T-helper 2 cell treated with Interferon-gamma antibody and Interleukin-4, amounts not matched to agents 100 ng/mL and 5 ng/mL, for 36 hours (primary cell): Measurements from ENCODE around the gene PNPLA3. TPM values are rescaled to one million over a fixed set of nuclear protein-coding genes. Genes with fewer than 3 reads are reported as not detected.

Experiments used
- intact Hi-C: fragments of 100-400 bp; cut with micrococcal nuclease; formaldehyde crosslinking; loops from one replicate; pipeline ENCODE4 v1.15.1; 2023
- total RNA-seq: library from RNA; stranded (reverse); gene quantifications from 2 replicates; pipeline ENCODE4 v1.2.3, GENCODE V29; 2022

The PNPLA3 gene, protein sequence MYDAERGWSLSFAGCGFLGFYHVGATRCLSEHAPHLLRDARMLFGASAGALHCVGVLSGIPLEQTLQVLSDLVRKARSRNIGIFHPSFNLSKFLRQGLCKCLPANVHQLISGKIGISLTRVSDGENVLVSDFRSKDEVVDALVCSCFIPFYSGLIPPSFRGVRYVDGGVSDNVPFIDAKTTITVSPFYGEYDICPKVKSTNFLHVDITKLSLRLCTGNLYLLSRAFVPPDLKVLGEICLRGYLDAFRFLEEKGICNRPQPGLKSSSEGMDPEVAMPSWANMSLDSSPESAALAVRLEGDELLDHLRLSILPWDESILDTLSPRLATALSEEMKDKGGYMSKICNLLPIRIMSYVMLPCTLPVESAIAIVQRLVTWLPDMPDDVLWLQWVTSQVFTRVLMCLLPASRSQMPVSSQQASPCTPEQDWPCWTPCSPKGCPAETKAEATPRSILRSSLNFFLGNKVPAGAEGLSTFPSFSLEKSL
- total RNA-seq, result 0.25 and 0.36 TPM in 2 replicates

DNA sequence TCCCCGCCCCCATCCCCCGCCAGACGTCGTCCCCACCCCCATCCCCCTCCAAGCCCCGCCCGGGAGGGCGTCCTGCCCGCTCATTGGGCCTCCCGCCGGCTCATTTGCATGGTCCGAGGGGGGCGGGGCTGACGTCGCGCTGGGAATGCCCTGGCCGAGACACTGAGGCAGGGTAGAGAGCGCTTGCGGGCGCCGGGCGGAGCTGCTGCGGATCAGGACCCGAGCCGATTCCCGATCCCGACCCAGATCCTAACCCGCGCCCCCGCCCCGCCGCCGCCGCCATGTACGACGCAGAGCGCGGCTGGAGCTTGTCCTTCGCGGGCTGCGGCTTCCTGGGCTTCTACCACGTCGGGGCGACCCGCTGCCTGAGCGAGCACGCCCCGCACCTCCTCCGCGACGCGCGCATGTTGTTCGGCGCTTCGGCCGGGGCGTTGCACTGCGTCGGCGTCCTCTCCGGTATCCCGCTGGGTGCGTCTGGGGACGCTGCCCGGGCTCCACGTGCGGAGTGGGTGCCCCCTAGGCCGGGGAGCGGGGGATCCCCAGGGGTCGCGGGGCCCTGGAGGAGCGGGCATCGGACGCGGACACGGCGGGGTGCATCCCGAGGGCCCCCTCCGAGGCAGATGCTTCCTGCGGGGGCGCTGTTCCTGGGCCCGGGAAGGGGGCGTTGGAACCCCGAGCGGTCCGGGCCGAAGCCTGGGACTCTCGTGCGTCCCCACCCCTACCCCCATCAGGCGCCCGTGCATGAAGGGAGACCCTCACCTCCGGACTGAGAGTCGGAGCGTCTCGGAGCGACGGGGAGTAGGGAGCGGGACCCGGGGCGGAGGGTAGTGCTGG is at the start of gene PNPLA3:
PNPLA3 (plus strand) TSS at position 175 of the 834 bp plus-strand sequence; CDS start at position 282, 107 bp downstream.
- intact Hi-C loops, result no loop called here

DNA sequence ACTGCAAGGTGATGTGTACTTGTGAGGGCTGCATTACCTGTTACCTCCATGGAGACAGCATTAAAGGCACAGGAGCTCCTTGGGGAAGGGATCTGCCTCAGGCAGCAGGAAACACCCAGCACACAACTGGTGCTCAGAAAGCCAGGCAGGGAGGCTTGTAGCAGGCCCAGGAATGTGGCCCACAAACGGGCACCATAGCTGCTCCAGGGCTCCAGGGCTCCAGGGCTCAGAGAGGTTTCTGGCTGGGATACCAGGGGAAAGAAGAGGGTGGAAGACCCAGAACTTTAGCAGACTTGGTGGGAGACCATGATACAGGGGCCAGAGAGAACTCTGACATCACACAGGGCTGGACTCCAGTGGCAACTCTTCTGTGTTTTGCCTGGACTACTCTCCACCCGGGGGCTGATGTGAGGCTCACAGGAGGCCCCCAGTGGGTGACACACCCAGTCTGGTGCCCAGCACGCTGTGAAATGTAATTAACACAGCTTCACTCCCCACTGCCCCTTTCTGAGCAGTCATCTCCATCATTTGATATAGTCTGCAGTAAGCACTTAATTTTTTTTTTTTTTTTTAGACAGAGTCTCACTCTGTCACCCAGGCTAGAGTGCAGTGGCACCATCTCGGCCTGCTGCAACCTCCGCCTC is 46.6 kb upstream of the PNPLA3 start:
- intact Hi-C loops, result no loop called here

DNA sequence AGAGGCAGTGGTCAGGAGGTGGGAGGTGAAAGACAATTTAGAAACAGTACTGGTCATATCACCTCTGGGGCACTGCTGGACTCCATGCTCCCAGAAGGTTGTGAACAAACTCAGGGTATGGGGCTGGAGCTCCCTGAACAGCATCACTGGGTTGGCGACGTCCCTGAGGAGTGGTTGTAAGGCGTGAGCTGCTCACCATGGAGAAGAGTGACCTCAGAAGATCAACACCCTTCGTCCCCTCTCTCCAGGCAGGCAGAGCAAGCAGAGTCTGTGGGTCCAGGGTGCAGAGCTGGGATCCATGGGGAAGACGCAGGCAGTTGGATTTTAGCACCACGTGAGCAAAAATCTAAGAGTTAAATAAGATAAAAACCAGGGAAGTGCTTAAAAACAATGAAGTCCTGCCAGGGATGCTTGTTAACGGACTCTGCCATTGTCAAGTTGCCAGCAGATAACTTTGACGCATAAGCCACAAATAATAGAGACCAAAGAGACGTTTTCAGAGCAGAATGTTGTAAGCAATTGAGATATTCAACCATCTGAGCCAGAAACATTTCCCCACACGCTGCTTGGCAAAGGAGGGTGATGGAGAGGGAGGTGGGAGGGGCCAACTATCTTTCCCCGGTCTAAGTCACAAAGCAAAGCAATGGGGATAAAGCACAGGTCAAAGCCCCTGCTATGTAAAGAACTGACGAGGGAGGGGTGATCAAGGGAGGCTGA is 45.4 kb upstream of the PNPLA3 start:
- intact Hi-C loops, result no loop called here

DNA sequence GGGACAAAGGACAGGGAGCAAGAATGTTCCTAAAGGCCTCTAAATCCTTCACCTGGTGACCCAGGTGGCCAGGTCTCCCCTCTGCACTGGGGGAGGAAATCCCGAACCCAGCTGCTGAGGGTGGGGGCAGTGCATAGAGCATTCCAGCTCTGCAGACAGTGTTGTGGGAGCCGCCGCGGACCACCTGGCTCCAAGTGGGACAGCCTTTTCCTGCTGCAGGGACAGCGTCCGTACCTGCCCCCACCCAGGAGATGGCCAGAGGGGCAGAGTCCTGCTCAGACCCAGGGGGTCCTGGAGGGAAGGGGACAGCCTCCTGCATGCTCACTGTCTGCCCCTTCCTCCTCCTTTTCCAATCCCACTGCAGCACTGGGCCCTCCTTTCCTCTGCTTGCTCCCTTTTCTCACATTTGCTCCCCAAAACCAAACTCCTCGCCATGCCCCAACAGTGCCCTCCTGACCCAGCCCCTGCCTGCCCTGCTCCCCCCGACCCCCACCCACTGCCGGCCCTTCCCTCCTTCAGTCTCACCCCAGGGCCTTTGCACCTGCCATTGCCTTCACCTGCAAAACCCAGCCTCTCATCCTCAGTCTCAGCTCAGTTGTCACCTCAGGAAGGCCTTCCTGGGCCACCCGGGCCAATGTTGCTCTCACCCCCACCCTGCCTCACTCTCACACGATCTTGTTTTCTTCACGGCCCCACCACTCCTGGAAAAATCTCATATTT is 44.6 kb upstream of the PNPLA3 start:
- intact Hi-C loops, result no loop called here

DNA sequence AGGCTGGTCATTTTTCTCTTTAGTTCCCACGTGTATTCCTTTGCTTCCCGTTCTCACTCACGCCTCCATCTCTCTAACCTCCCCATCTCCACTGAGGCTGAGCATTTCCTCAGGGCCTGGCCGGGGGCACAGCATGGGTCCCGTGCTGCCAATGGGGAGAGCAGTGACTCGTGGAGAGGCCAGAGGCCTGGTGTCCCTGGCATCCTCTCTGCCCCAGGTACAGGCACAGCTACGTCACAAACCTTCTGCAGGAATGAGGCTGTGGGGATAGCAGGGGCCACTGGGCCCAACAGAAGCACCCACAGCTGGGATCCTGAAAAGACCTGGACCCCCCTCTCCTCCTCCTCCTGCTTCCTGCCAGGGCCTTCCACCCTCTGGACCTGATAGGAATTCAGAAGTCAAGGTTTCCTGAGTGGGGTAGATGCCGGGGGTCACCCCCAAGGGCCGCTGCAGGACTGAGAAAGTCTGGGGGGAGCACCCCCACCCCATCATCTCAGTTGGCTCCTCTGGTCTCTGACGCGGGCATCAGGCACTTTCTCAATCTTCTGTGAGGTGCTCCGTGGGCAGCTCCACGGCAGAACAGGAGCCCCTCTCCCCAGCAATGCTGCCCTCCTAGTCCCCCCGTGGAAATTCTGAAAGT is 43.6 kb upstream of the PNPLA3 start:
- intact Hi-C loops, result no loop called here

DNA sequence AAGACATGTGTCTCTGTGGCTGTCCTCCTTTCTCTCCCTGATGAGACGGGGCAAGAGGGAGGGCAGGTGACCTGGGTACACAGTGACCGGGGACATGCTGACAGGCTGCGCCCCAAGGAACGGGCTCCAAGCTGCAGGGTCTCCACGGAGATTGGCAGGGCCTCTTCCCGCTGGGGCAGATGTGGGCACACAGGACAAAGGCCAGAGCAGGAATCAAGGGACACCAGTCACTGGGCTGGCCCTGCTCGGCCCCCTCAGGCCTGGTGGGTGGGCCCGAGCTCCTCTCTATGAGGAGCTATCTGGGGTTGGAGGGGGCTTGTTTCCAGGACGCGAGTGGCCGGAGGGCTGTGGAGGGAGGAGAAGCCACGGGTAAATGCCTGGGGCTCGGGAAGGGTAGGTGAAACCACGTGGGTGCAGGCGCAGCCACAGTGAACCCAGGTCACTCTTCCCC is 43.0 kb upstream of the PNPLA3 start:
- intact Hi-C loops, result no loop called here

DNA sequence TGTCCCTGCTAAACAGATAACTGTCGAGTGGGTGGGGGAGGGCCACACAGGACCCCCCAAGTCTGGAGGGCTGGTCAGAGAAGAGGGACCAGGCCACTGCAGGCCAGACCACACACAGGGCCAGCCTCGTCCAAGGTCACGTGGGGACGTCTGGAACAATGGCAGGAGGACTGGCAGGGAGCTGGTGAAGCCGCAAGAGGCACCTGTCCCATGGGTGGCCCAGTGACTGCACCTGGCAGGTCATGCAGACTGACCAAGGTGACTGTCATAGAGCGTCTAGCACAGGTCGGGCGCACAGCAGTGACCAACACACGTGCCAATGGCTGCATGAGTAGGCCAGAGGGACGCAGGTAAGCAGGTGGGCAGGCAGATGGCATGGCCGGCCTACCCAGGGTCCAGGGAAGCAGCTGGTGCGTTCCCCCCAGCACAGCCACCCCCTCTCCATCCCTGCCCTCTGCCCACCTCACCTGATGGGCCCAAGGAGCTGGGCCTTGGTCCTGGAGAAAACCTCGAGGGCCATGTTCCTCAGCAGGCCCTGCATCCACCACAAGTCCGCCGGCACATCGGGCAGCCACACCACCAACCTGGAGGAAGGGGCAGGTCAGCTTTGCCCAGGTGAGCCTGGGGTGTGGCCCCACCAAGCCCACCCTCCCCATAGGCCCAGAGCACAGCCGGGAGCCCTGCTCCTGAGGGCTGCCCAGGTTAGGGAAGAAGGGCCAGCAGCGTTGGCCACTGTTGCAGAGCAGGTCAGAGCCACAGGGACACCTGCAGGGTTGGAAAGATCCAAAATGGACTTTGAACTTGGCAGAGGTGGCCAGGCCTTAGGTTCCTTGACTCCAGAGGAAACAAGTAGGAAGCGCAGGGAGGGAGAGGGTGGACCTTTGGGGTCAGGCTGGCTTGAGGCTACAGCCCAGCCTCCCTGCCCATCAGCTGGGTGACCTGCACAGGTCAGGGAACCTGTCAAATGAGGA is 42.2 kb upstream of the PNPLA3 start:
- intact Hi-C loops, result no loop called here

DNA sequence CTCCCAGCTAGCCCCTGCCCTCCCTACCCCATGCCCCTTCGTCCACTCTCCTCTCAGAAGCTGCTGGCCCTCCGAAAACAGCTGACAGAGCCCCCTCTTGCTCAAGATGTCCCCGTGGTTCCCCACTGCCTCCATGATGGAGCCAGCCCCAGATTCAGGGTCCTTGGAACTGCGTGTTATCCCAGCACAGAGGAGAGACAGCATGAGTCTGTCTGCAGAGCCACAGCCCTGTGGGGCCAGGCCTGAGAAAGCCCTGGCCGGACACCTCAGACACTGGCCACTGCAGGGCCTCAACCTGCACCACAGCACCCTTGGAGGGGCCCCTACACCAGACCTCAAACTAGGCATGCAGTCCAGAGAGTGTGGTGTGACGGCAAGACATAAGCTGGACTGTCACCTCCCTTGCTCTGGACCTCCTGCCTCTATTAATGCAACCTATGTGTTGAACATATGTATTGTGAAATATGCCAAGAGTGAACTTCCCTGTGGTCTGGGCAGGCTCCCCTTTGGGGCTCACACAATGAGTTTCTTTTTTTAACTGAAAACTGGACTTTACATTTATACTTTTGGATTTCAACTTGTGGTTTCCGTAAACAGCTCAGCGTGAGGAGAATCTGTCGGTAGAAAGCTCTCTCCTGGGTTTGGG is 41.4 kb upstream of the PNPLA3 start:
- intact Hi-C loops, result no loop called here

DNA sequence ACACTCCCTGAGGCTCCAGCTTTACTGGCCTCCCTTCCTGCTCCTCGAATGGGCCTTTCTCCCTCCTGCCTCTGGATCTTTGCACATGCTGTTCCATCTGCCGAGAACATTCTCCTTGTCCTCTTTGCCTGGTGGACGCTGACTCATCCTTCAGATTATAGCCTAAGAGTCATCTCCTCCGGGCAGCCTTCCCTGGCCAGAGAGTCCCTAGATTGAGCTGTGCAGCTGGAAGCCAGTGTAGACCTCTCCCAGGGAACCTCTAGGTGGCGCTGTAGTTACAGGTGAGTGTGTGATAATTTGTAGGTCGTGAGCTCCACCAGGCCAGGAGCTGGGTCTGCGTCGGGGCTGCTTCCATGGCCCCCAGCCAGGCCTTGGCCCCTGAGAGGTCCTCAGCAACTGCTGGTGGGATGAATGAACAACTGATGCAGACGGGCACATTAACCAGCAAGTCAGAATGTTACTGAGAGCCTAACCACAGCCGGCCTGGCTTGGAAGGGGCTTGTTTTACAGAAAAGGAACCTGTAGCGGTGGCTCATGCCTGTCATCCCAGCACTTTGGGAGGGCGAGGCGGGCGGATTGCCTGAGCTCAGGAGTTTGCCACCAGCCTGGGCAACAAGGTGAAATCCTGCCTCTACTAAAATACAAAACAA is 40.5 kb upstream of the PNPLA3 start:
- intact Hi-C loops, result loop anchor here (1.0 kb wide), 1 partner anchor 63 kb away; no protein-coding TSS in a partner anchor

DNA sequence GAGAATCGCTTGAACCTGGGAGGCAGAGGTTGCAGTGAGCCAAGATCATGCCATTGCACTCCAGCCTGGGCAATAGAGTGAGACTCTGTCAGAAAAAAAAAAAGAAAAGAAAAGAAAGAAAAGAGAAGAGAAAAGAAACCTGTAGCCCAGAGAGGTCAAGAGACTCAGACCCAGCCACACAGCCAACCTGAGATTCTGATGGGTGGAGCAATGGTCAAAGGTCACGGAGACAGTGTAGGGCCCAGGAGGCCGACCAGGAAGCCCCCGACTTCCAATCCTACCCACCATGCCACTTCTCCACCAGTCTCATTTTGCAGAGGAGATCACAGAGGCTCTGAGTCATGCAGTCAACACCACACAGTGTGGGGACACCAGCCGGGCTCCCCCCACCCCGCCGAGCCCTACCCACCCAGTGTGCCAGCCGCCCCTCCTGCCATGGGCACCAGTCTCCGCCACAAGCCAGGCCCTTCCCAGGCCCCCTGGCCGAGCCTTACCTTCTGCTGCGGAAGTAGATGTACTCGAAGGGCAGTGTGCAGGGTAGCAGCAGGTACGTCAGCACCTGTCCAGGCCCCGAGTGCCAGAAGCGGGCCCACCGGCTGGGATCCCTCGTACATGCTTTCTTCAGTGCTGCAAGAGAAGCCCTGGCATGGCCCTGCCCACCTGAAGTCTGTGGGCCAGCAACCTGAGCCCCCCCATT is 39.7 kb upstream of the PNPLA3 start:
- intact Hi-C loops, result loop anchor here (1.0 kb wide), 1 partner anchor 62 kb away; no protein-coding TSS in a partner anchor

DNA sequence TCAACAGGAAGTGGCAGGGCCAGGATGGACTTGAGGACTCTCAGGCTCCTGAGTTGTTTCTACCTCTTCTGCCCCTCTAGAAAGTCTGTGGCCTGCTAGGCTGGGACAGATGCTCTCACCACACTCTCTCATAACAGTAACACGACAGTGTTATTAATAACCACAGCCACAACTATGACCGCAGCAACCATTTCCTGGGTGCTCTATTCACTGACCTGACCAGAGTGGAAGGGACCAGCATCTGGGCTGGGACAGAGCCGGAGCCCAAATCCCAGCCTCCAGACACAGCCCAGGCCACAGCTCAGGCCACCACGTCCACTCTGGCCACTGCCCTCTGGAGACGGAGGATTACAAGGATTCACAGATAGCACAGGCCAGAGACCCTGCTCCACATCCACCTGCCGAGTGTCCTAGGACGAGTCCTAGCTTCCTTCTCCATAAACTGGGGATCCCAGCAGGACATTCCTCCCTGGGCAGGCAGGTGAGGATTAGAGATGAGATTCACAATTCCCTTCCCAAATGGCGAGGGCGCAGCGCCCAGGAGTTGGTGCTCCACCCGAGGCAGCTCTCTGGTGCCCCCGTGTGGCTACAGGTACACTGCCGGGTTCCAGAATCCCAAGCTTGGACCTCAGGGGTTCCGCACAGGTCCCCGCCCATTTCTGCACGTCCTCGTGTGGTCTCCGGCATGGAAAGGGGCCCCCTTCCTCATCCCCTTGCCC is 38.8 kb upstream of the PNPLA3 start:
- intact Hi-C loops, result no loop called here

DNA sequence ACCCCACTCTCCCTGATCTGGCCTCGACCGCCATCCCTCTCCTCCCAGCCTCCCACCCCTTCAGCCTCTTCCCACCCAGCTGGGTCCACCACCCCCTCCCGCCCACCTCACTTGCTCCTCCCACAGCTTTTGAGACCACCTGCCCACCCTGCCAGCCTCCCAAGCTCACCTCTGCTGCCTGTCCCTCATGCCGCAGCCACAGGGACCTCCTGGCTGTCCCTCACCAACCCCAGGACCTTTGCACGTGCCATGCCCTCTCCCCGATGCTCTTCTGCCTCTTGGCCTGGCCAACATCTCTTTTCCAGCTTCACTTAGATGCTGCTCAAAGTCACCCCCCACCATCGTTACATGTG is 38.3 kb upstream of the PNPLA3 start:
- intact Hi-C loops, result no loop called here

DNA sequence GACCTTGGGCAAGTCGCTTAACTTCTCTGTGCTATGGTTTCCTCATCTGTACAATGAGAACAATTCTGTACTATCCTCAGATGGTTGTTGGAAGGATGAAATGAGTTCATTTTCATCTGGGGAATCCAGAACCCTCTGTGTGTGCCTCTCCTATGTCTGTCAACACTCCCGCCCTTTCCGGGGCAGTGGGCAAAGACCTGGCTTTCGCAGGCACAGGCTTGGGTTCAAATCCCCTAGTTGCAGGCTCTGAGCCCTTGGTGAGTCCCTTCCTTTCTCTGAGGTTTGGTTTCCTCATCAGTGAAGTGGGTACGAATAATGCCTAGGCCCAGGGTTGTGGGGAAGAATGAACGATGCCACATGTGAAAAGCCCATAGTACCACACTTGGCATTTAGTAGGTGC is 37.8 kb upstream of the PNPLA3 start:
- intact Hi-C loops, result no loop called here

DNA sequence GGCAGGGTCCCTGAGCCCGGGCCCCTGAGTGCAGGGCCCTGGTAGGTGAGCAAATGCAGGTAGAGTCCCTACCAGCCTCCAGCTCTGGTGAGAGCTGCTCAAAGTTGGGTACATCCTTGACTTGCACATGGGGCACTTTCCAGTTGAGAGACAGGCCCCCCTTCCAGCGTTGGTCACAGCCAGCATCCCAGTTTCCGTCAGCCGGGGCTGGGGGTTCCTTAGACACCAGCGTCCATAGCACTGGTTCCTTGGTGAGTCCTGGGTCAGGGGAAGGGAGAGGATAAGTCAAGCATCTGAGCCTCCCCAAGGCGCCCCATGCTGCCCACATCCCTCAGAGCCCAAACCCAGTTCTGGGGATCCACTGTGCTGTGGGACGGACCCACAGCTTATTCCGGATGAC is 37.4 kb upstream of the PNPLA3 start:
- intact Hi-C loops, result no loop called here

DNA sequence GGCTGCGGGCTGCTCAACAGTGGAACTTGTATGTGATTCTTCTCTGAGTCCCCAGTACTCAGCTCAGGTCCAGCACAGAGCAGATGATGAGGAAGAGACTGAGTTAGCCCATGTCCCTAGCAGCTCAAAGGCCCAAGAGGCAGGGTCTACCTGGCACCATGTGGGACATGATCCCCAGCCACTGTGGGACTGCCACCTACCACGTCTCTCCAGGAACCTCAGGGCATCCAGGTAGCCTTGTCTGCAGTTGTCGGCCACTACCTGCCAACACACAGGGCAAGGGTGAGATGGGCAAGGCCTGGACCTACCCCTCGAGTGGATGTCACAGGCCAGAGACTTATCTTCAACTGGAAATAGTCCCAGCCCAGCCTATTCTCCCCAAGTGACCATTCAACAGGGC is 36.2 kb upstream of the PNPLA3 start:
- intact Hi-C loops, result no loop called here

DNA sequence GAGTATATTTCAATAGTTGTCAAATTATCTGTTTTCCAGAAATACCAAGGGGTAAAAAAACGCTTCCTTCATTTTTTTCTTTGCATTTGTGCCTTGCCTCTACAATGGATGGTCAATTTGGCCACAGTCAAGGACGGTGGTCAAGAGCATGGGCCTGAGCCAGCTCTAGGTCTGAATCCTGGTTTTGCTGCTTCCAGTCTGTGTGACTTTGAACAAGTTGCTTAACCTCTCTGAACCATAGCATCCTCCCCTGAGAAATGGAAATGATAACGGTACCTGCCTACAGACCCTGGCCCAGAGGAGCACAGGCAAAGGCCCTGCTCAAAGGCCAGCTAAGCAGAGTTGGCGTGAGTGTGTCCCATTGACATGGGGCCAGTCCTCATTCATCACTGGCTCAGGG is 34.9 kb upstream of the PNPLA3 start:
- intact Hi-C loops, result no loop called here
